Kidney glomerular epithelial cell (primary cell): Measurements from ENCODE around the gene ANKRD63.

Experiments used
- DNase-seq: peaks from one replicate; lab custom pipeline; 2025; lab: John Stamatoyannopoulos, UW

The ANKRD63 gene

GRCh38 chr15:40258544-40258943 is 24.3 kb downstream of the ANKRD63 start:
- DNase-seq = no peak

DNA sequence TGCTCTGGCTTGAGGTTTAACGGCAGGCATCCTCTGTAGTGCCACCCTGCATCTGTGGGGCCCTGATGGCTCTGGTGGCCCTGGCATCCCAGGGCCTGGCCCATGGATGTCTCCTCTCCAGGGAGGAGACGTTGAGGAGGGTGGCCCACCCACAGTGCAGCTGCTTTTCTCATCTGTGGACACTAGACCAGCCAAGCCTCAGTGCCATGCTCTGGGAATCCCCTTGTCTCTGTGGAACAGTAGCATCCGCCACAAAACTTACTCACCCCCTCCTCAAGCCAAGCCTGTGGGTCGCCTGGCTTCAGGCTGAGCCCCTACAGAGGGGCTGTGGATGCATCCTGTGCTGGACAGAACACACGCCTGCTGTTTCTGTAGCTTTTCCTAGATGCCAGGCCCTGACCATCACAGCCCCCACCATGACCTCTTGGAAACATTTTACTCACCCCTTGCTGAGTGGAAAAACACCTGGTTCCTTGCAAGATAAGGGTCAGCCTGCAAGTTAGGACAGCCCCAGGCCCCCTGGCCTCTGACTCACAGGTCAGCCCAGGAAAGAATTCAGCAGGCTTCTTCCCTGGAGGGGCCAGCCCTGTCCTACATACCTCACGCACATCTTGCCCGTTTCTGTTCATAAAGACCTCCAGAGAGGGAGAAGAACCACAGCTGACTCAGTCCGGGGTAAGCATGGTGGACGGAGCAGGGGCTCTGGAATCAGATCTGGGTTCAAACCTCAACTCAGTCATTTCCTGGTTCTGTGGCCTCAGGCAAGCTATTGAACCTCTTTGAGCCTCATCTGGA is 25.0 kb downstream of the ANKRD63 start:
- DNase-seq = no peak

- no peak for DNase-seq
These were observed 26.1 kb downstream of the ANKRD63 start for GRCh38 chr15:40256638-40257235.

GRCh38 chr15:40255033-40255432 is 27.8 kb downstream of the ANKRD63 start:
- no peak for DNase-seq

DNA sequence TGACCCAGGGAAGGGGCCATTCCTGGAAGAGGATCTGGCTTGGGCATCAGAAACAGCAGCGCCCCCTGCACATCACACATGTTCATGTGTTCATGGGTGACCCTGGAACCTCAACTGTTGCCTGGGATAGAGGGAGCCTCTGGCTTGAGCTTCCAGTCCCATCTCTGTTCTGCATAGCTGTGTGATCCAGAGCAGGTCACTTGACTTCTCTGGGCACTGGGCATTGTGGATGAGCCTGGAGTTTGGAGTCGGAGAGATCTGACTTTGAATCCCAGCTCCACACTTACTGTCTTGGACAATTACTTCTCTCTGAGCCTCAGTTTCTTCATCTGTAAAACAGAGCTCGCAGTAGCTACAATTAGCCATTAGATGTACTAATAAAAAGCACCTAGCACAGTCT is 28.4 kb downstream of the ANKRD63 start:
- no peak for DNase-seq

GRCh38 chr15:40253167-40253790 is 29.6 kb downstream of the ANKRD63 start:
- no peak for DNase-seq

DNA sequence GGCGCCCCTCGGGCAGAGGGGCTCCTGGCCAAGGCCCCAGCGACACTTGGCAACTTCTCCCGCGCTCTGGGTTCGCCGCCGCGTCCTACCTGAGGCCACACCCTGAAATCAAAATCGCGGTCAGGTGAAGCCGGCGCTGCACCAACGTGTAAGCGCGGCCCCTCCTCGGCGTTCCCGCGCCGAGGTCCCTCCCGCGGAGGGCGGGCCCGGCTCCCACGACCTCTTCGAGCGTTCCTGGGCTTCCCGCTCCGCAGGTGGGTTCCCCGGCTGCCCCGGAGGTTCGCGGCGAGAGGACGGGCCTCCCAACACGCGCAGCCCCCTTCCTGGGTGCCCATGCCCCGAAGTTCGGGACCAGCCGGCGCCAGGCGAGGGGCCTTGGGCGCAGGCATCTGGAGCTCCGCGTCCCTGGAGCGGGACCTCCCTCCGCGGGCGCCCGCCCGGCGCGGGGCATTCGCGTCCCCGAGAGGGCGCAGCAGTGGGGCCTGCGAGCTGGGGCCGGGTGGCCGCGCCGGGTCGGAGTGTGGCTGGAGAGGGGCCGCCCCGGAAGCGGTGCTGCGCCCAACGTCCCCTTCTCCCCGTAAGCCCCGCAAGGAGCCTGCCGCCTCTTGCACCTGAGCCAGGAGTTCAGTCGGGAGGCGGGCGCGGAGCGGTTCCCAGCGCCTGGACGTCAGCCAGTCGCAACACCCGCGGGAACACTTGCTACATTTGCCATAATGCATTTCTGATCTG is 30.3 kb downstream of the ANKRD63 start:
- no peak for DNase-seq

DNA sequence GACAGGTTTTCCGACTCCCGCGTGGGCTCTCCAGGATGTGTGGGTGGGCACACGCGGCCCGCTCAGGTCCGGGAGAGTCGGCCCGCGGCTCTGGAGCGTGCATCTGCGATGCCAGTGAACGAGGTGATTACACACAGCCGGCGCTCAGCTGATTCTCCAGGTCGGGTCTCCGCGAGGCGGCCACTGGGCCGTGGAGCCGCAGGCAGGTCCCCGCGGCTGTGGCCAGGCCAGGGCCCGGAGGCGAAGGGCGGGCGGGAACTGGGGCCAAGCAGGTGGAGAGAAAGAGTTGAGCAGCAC is 30.8 kb downstream of the ANKRD63 start:
- no peak for DNase-seq

DNA sequence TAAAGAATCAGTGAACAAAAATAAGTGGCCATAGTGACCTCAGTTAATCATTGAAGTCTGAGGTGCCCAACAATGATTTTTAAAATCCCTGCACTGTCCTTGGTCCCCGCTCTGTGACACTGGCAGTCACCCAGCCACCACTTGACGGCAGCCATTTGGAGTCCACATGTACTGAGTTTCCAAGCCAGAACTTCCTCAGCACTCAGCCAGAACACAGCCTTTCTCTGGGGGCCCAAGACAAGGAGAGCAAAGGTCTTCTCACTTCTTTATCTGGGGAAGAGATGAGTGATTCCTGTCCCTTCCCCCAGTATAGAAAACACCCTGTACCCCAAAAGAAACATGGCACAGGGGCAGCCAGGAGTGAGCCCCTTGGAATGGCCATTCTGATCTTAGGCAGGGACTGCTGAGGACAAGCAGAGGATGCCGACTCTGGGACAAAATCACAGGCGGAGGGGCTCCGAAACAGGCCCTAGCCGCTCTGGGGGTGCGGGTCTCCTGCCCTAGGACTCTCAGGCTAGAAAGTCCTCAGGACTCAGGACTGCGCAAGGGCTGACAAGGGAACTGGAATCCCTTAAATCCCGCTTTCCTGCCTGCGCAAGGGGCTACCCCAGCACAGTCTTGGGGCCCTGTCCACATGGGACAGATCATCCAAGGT is 31.3 kb downstream of the ANKRD63 start:
- no peak for DNase-seq

GRCh38 chr15:40250771-40251483 is 31.9 kb downstream of the ANKRD63 start:
- no peak for DNase-seq

DNA sequence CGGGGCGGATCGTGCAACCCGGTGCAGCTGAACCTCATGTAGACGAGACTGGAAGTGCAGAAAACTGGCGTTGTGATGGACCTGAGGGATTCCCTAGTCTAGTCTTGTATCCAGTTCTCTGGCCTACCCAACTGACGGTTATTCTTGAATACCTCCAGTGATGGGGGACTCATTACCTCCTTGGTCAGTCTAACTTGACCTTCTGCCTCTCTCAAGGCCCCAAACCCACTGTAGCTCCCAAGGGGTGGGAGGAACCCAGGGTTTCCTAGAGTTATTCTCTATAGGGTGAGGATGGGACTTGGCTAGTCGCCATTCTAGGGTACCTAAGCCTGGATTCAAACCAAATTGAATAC is 32.6 kb downstream of the ANKRD63 start:
- no peak for DNase-seq

DNA sequence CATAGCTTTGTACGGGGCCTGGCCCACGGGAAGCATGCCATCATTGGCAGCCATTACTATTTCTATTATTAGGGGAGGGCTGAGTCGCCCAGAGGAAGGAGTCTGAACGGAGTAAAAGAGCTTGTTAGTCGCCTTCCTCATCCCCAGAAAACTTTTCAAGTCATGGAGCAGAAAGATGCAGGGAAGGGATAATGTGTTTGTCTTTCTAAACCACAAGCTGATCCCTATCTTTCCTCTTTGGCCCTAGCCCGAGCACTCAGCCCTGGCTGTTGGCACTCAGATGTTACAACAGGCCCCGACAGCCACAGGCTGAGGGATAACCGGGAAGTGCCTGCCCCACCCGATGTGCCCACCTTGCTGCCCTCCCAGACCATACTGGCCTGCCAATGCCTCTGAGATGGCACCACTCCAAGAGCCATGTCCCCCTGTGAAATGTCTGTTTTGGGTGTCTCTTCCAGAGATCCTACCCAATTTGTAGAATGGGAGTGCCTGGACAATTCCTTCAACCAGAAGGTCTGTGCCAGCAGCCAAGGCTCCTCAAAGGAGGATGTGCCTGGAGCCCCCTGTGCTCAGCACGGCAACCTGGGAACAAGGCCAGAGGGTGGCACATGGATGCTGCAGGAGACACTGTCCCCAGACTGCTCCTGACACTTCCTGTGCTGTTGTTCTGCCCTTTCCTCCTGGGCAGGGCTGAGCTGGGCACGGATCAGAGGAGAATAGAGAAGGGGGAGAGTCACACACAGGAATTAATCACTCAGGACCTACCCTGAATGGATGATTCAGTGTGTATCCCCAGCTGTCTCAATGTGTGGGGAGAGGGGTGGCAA is 33.2 kb downstream of the ANKRD63 start:
- peak; percentile 16 for DNase-seq

- no peak for DNase-seq
These were observed 34.7 kb downstream of the ANKRD63 start for GRCh38 chr15:40248006-40248783.

GRCh38 chr15:40247406-40247971 is 35.4 kb downstream of the ANKRD63 start:
- no peak for DNase-seq

DNA sequence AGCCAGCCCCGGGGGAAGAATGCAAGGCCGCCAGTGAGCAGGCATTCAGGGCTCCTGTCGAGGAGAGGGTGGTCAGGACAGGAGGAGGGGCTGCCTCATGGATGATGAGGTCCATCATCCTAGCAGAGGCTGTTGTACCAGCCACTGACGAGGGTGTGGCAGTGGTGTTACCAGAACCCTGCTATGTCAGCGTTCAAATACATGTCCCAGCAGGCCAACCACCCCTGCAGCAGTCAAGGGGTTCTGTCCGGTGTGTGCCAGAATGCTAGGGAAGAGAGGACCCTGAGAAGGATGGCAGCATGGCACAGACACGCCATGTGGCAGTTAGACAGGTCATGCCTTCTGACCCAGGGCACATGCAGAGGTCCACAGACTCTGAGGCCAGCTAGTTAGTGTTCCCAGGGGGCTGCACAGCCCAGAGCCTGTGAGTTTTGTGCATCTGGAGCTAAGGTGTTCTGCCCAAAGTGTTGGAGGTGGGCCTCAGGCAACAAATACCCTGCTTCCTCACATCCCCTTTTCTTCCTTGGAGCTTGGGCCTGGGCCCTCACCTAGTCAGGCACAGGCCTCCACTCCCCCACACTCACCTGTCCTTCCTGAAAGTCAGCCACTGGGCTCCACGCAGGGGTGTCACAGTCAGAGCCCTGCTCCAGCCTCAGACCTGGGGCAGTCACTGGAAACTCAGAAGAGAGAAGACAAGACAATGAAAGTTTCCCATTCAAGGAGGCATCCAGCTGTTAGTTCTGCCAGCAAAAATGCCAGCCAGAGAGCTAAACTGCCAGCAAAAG is 36.2 kb downstream of the ANKRD63 start:
- no peak for DNase-seq

DNA sequence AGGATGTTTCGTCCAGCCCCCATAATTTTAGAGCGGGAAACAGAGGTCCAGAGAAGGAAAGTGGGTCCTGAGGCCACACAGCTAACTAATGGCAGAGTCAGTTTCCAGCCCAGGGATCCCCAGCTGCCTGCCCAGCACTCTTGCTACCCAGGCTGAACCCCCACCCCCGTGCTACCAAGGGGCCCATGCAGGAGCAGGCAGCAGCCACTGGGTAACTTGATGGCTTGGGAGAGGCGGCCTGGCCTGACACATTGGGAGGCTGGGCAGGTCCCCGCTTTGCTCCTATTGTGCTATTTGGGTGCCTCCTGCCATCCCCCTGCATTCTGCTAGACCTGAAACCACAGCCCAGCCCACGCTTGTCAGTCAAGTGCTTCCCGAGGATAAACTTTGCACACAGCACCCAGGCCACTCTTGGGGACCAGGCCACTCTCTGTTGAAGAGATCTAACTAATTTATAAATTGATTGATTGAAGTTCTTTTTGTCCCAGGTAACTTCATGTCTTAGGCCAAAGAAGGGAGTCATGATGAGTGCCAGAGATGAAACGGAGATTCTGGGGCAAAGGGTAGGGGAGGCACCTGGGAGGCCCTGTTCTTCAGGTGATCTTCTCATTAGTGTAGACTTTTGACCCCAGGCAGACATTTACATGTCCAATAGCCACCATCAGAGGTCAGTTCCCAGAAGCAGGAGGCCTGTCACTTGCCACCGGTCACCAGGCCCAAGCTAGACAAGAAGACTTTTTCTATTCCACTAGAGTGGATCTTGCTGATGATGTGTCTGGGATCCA is 37.0 kb downstream of the ANKRD63 start:
- DNase-seq = no peak

DNA sequence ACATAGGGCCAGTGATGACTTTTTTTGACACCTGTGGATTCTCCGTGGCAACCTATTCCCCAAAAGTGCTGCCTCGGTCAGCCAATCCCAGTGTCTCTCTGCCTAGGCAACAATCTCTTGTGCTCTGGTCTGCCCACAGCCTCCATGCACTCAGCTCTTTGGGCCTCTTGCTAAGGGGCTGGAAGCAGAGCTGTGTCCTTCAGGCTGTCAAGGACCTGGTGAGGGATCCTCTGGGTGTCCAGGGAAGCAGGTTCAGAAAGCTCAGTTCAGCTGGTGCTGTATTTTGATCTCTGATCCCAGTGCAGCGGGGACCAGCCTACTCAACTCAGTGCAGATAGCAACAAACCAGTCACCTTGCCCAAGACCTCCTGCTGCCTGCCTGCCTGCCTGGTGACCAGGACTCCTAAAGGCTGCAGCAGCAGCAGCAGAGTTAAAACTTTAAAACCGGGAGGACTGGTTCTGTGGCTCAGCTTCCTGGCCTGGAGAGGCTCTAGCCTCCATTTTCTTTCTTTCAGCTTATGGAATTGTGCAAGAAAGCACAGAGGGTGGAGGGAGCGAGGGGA is 37.8 kb downstream of the ANKRD63 start:
- no peak for DNase-seq
